Measurements from ENCODE around the gene YWHAH. TPM values are rescaled to one million over a fixed set of nuclear protein-coding genes. Genes with fewer than 3 reads are reported as not detected.

YWHAH gene
- total and polyA plus RNA-seq, 8 donors = 40.2 to 106 (median 48.0) TPM

- no peaks in the 10 kb centered on the region for H3K9me3 ChIP-seq
- WGBS, 2 donors = 41 to 58% methylated on average over 1 of the region's 1 CpG
- H3K4me1 ChIP-seq = no peaks in the 10 kb centered on the region
- FAIRE-seq = no peak
- no peak for DNase-seq
- H3K4me3 ChIP-seq = no peak overlapping the region
- no peak overlapping the region for H3K27ac ChIP-seq
- intact Hi-C loops (cut with DNase I) = no loop called here
- H3K27me3 ChIP-seq = no peaks in the 10 kb centered on the region
- no peaks in the 10 kb centered on the region for H3K36me3 ChIP-seq
- TF ChIP-seq CTCF (IDR thresholded peaks at IDR 0.05) = no peak
- peak in 2 of 4 donors; percentile 59 to 65 for ATAC-seq
Measured at GRCh38 chr22:32005453-32005852, 61.1 kb downstream of the YWHAH start.

Other genes starting within 250 kb of the YWHAH start
- 10 to 100 TPM; 16.3 to 32.8 (median 19.3) TPM for gene PRR14L, start 194.4 kb upstream of the YWHAH start, total RNA-seq
- 1 to 10 TPM; 5.3 to 7.0 TPM for gene PRR14L, start 194.4 kb upstream of the YWHAH start, polyA plus RNA-seq
- 10 to 100 TPM in 1 of 6 donors, 1 to 10 TPM in 5; 5.9 to 17.2 (median 9.0) TPM for gene DEPDC5, start 190.5 kb upstream of the YWHAH start, total RNA-seq
- gene DEPDC5, start 190.5 kb upstream of the YWHAH start, polyA plus RNA-seq = 10 to 100 TPM in 1 of 2 donors, 1 to 10 TPM in 1; 7.7 to 10.1 TPM
- gene SLC5A1, start 98.7 kb downstream of the YWHAH start, total RNA-seq = 1 to 10 TPM in 5 of 6 donors, under 1 TPM in 1; 0.51 to 3.2 (median 2.6) TPM
- 1 to 10 TPM; 1.1 to 5.9 TPM for gene SLC5A1, start 98.7 kb downstream of the YWHAH start, polyA plus RNA-seq
- 1 to 10 TPM in 1 of 6 donors, under 1 TPM in 3, not detected in 2; 0.31 to 1.0 (median 0.72) TPM for gene C22orf42, start 214.8 kb downstream of the YWHAH start, total RNA-seq
- 1 to 10 TPM; 1.4 to 9.2 TPM for gene C22orf42, start 214.8 kb downstream of the YWHAH start, polyA plus RNA-seq